ENCODE data around the gene KIF16B. TPM values are rescaled to one million over a fixed set of nuclear protein-coding genes. Genes with fewer than 3 reads are reported as not detected.

Gene KIF16B
- total RNA-seq, 4 donors from 2014 or later, result 16.6 to 29.6 (median 20.2) TPM

- 60 to 88% methylated on average over 10 of the region's 10 CpGs for WGBS, 2 donors
- Histone ChIP-seq H3K4me3 (no peak overlapping the region), H3K9me3 (no peaks in the 10 kb centered on the region), H3K27ac (no peak overlapping the region), H3K4me1 (peaks cover 0 to 11% (median 0%) of the 10 kb centered on the region in 3 donors), H3K36me3 (no peaks in the 10 kb centered on the region), H3K27me3 (no peaks in the 10 kb centered on the region)
- TF ChIP-seq CTCF (IDR thresholded peaks at IDR 0.05) (no peak), POLR2A (IDR thresholded peaks at IDR 0.05) (no peak)
- intact Hi-C loops (cut with DNase I), result no loop called here
- no peak for DNase-seq
These were observed 11.0 kb downstream of the KIF16B start for GRCh38 chr20:16562259-16562658.

GRCh38 chr20:16560661-16561060 lies 12.6 kb downstream of the KIF16B start:
- H3K9me3 ChIP-seq, result no peaks in the 10 kb centered on the region
- intact Hi-C loops (cut with DNase I), result no loop called here
- peaks cover 4 to 22% (median 9%) of the 10 kb centered on the region in 3 donors for H3K4me1 ChIP-seq
- H3K36me3 ChIP-seq, result no peaks in the 10 kb centered on the region
- no peak for DNase-seq
- WGBS, 2 donors, result 63 to 64% methylated on average over 9 of the region's 9 CpGs
- no peak for TF ChIP-seq POLR2A (IDR thresholded peaks at IDR 0.05)
- TF ChIP-seq CTCF (IDR thresholded peaks at IDR 0.05), result no peak
- H3K27me3 ChIP-seq, result no peaks in the 10 kb centered on the region
- no peak overlapping the region for H3K4me3 ChIP-seq
- no peak overlapping the region for H3K27ac ChIP-seq

GRCh38 chr20:16560216-16560615 lies 13.0 kb downstream of the KIF16B start:
- Histone ChIP-seq H3K27me3 (no peaks in the 10 kb centered on the region), H3K4me1 (peaks cover 4 to 26% (median 9%) of the 10 kb centered on the region in 3 donors), H3K36me3 (no peaks in the 10 kb centered on the region), H3K9me3 (no peaks in the 10 kb centered on the region), H3K27ac (no peak overlapping the region), H3K4me3 (no peak overlapping the region)
- DNase-seq, result no peak
- intact Hi-C loops (cut with DNase I), result no loop called here
- 85 to 94% methylated on average over 2 of the region's 2 CpGs for WGBS, 2 donors
- TF ChIP-seq CTCF (IDR thresholded peaks at IDR 0.05) (no peak), POLR2A (IDR thresholded peaks at IDR 0.05) (no peak)

GRCh38 chr20:16556301-16556700 lies 16.9 kb downstream of the KIF16B start:
- Histone ChIP-seq H3K4me3 (no peak overlapping the region), H3K36me3 (peaks cover 0 to under 1% (median 0%) of the 10 kb centered on the region in 3 donors), H3K27ac (no peak overlapping the region), H3K9me3 (no peaks in the 10 kb centered on the region), H3K4me1 (peaks cover 19 to 51% (median 20%) of the 10 kb centered on the region in 3 donors), H3K27me3 (no peaks in the 10 kb centered on the region)
- intact Hi-C loops (cut with DNase I), result no loop called here
- TF ChIP-seq CTCF (IDR thresholded peaks at IDR 0.05) (no peak), POLR2A (IDR thresholded peaks at IDR 0.05) (no peak)
- no peak for DNase-seq
- 67 to 73% methylated on average over 5 of the region's 5 CpGs for WGBS, 2 donors

GRCh38 chr20:16555754-16556153 lies 17.5 kb downstream of the KIF16B start:
- Histone ChIP-seq H3K27ac (no peak overlapping the region), H3K36me3 (peaks cover 0 to 6% (median 0%) of the 10 kb centered on the region in 3 donors), H3K27me3 (no peaks in the 10 kb centered on the region), H3K4me1 (peaks cover 19 to 51% (median 20%) of the 10 kb centered on the region in 3 donors), H3K4me3 (no peak overlapping the region), H3K9me3 (no peaks in the 10 kb centered on the region)
- TF ChIP-seq POLR2A (IDR thresholded peaks at IDR 0.05) (no peak), CTCF (IDR thresholded peaks at IDR 0.05) (no peak)
- intact Hi-C loops (cut with DNase I), result no loop called here
- DNase-seq, result no peak
